HG03575 (cell line): ENCODE results near the gene MGAT4A.

ENCODE experiments used
- ATAC-seq: cut with Tn5 transposase; IDR thresholded peaks from one replicate; pipeline ENCODE4 v1.9.1; 2021; ENCODE audit not compliant: unreplicated experiment, insufficient number of reproducible peaks, low FRiP score; ENCODE audit errors: extremely low read depth

The MGAT4A gene

GRCh38 chr2:98588880-98589431 lies 142.0 kb downstream of the MGAT4A start:
- no peak for ATAC-seq

GRCh38 chr2:98586551-98587140 lies 144.3 kb downstream of the MGAT4A start:
- ATAC-seq = no peak

- ATAC-seq = no peak
Observed at GRCh38 chr2:98585386-98585785, 145.5 kb downstream of the MGAT4A start.

GRCh38 chr2:98583816-98584618 lies 146.9 kb downstream of the MGAT4A start:
- no peak for ATAC-seq

- ATAC-seq = no peak
Observed at GRCh38 chr2:98583276-98583675, 147.7 kb downstream of the MGAT4A start.

GRCh38 chr2:98582523-98582922 lies 148.4 kb downstream of the MGAT4A start:
- no peak for ATAC-seq

- ATAC-seq = no peak
Observed at GRCh38 chr2:98580656-98581284, 150.2 kb downstream of the MGAT4A start.

- ATAC-seq = no peak
Observed at GRCh38 chr2:98579926-98580325, 151.0 kb downstream of the MGAT4A start.

GRCh38 chr2:98578231-98578630 lies 152.7 kb downstream of the MGAT4A start:
- ATAC-seq = no peak

- no peak for ATAC-seq
Observed at GRCh38 chr2:98577313-98577712, 153.6 kb downstream of the MGAT4A start.

GRCh38 chr2:98576666-98577312 lies 154.1 kb downstream of the MGAT4A start:
- ATAC-seq = no peak

- no peak for ATAC-seq
Observed at GRCh38 chr2:98573426-98573825, 157.5 kb downstream of the MGAT4A start.

GRCh38 chr2:98572676-98573075 lies 158.3 kb downstream of the MGAT4A start:
- ATAC-seq = no peak

GRCh38 chr2:98572211-98572610 lies 158.7 kb downstream of the MGAT4A start:
- ATAC-seq = no peak

- no peak for ATAC-seq
Observed at GRCh38 chr2:98571796-98572195, 159.1 kb downstream of the MGAT4A start.

- ATAC-seq = no peak
Observed at GRCh38 chr2:98571121-98571701, 159.7 kb downstream of the MGAT4A start.

- no peak for ATAC-seq
Observed at GRCh38 chr2:98570356-98570755, 160.6 kb downstream of the MGAT4A start.

- no peak for ATAC-seq
Observed at GRCh38 chr2:98569915-98570314, 161.0 kb downstream of the MGAT4A start.

GRCh38 chr2:98569197-98569793 lies 161.6 kb downstream of the MGAT4A start:
- no peak for ATAC-seq
